K562 (cell line): ENCODE measurements around the gene ARHGEF18. TPM values are rescaled to one million over a fixed set of nuclear protein-coding genes. Genes with fewer than 3 reads are reported as not detected.

ENCODE experiments used
- BCL6 ChIP-seq: fragments of 250-450 bp; sonication (Bioruptor Pico); IDR thresholded peaks from 2 replicates; pipeline ENCODE4 v1.4.0; 2020
- IFI16 ChIP-seq: fragments of 250-450 bp; sonication (Bioruptor Pico); IDR thresholded peaks from 2 replicates; pipeline ENCODE4 v2.1.2; 2022; ENCODE audit warnings: mild to moderate bottlenecking, inconsistent platforms
- MAFF ChIP-seq: IDR thresholded peaks from 2 replicates; pipeline ENCODE4 v1.6.1; 2012; ENCODE audit warnings: low read length, improper control_type of control experiment
- NCOA1 ChIP-seq: fragments of 450-650 bp; IDR thresholded peaks from 2 replicates; pipeline ENCODE4 v1.6.1; 2016; ENCODE audit warnings: low read depth
- PYGO2 ChIP-seq: fragments of 450-650 bp; IDR thresholded peaks from 2 replicates; pipeline ENCODE4 v1.6.1; 2016; ENCODE audit warnings: mild to moderate bottlenecking, missing genetic modification characterization, moderate library complexity, missing compliant biosample characterization
- RAD21 ChIP-seq, 2 experiments: fragments of 250-450 bp in 1 of 2; fragments of 450-650 bp in 1 of 2; sonication (Bioruptor Pico) in 1 of 2; formaldehyde crosslinking in 1 of 2; IDR thresholded peaks in 1 of 2; conservative IDR thresholded peaks in 1 of 2; 2 replicates each; pipeline versions ENCODE4 v1.4.0 to v1.8.0; 2020 to 2022; ENCODE audit warnings: mild to moderate bottlenecking in 2 of 2, moderate library complexity in 1 of 2
- RB1 ChIP-seq: fragments of 450-650 bp; IDR thresholded peaks from 2 replicates; pipeline ENCODE4 v1.6.1; 2017; ENCODE audit warnings: low read depth, mild to moderate bottlenecking
- RBM25 ChIP-seq: fragments of 200-400 bp; formaldehyde crosslinking; IDR thresholded peaks from 2 replicates; pipeline ENCODE4 v1.6.1; 2018; ENCODE audit warnings: low read length, low read depth, moderate library complexity; ENCODE audit not compliant: severe bottlenecking
- RCOR1 ChIP-seq, 2 experiments: IDR thresholded peaks; 2 replicates each; pipeline ENCODE4 v1.6.1; 2012; ENCODE audit warnings: low read depth in 2 of 2, low read length in 2 of 2, borderline replicate concordance in 1 of 2, improper control_type of control experiment in 1 of 2
- ZNF41 ChIP-seq: fragments of 250-450 bp; sonication (Bioruptor Pico); conservative IDR thresholded peaks from 2 replicates; pipeline ENCODE4 v1.4.0; 2020; ENCODE audit warnings: mild to moderate bottlenecking
- ZNF668 ChIP-seq: fragments of 250-450 bp; sonication (Bioruptor Pico); IDR thresholded peaks from 2 replicates; pipeline ENCODE4 v1.8.0; 2022; ENCODE audit warnings: mild to moderate bottlenecking, inconsistent platforms
- ZSCAN29 ChIP-seq: fragments of 450-650 bp; IDR thresholded peaks from 2 replicates; pipeline ENCODE4 v1.6.1; 2017
- polyA plus RNA-seq, 8 experiments: library from polyadenylated mRNA; depleted of rRNA in 4 of 8; stranded (reverse) in 5 of 8; unstranded in 3 of 8; fragments of >200 nt; fragmentation: Nextera tagmentation in 2 of 8; fragmentation: Illumina TruSeq in 1 of 8; extraction: Ambion mirVana in 2 of 8; extraction: Trizol in 1 of 8; gene quantifications; 2 replicates each; pipeline versions ENCODE4 v1.2.1 to v1.2.3, GENCODE V29; 2011 to 2014; ENCODE audit warnings: inconsistent platforms in 1 of 8, missing spikeins in 1 of 8
- total RNA-seq, 7 experiments: library from RNA; depleted of rRNA in 6 of 7; stranded (reverse); fragments of >200 nt in 6 of 7; fragmentation: Illumina TruSeq in 2 of 7; extraction: Trizol in 2 of 7; gene quantifications; 2 replicates each; pipeline versions ENCODE4 v1.2.1 to v1.2.3, GENCODE V29; 2011 to 2021; ENCODE audit warnings: low replicate concordance in 1 of 7
- TF ChIP-seq, protein P1 (sequence below): fragments of 450-650 bp; IDR thresholded peaks from 2 replicates; pipeline ENCODE4 v1.6.1; 2016; ENCODE audit warnings: low read depth
- TF ChIP-seq, protein P2 (sequence below): fragments of 250-450 bp; sonication (Bioruptor Pico); IDR thresholded peaks from 2 replicates; pipeline ENCODE4 v1.4.0; 2020; ENCODE audit warnings: mild to moderate bottlenecking, moderate library complexity
- TF ChIP-seq, protein P3 (sequence below), 2 experiments: fragments of 450-650 bp in 1 of 2; IDR thresholded peaks; 2 replicates each; pipeline ENCODE4 v1.6.1; 2011 to 2017; ENCODE audit warnings: low read depth in 2 of 2, antibody characterized with exemption in 1 of 2, borderline replicate concordance in 1 of 2, low read length in 1 of 2, mild to moderate bottlenecking in 1 of 2, mixed read lengths in 1 of 2; ENCODE audit not compliant: control insufficient read depth in 1 of 2

The ARHGEF18 gene
- total and polyA plus RNA-seq, 9 of the 15 experiments (the other 6 are each of a cell fraction or from before 2014, with no cell fraction given): 0.04 to 16.5 (median 4.5) TPM

DNA sequence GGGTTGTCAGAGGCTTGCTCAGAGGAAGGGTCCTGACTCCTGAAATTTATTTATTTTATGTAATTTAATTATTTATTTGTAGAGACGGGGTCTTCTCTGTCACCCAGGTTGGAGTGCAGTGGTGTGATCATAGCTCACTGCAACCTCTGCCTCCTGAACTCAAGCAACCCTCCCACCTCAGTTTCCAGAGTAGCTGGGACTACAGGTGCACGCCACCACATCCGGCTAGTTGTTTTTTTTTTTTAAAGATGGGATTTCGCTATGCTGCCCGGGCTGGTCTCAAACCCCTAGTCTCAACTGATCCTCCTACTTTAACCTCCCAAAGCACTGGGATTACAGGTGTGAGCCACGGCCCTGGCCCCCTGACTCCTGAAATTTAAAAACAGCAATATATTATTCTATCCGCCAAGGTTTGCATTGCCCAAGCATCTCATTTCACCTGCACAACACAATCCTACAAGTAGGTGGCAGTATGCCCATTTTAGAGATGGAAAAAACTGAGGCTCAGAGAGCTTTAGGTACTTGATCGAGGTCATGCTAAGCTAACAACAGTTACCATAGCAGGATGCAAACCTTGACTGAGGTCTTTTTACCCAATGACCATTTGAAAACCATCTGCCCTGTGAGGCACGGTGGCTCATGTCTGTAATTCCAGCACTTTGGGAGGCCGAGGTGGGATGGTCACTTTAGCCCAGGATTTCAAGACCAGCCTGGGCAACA is 18.1 kb downstream of the ARHGEF18 start (continued):
- TF ChIP-seq, protein P1, sequence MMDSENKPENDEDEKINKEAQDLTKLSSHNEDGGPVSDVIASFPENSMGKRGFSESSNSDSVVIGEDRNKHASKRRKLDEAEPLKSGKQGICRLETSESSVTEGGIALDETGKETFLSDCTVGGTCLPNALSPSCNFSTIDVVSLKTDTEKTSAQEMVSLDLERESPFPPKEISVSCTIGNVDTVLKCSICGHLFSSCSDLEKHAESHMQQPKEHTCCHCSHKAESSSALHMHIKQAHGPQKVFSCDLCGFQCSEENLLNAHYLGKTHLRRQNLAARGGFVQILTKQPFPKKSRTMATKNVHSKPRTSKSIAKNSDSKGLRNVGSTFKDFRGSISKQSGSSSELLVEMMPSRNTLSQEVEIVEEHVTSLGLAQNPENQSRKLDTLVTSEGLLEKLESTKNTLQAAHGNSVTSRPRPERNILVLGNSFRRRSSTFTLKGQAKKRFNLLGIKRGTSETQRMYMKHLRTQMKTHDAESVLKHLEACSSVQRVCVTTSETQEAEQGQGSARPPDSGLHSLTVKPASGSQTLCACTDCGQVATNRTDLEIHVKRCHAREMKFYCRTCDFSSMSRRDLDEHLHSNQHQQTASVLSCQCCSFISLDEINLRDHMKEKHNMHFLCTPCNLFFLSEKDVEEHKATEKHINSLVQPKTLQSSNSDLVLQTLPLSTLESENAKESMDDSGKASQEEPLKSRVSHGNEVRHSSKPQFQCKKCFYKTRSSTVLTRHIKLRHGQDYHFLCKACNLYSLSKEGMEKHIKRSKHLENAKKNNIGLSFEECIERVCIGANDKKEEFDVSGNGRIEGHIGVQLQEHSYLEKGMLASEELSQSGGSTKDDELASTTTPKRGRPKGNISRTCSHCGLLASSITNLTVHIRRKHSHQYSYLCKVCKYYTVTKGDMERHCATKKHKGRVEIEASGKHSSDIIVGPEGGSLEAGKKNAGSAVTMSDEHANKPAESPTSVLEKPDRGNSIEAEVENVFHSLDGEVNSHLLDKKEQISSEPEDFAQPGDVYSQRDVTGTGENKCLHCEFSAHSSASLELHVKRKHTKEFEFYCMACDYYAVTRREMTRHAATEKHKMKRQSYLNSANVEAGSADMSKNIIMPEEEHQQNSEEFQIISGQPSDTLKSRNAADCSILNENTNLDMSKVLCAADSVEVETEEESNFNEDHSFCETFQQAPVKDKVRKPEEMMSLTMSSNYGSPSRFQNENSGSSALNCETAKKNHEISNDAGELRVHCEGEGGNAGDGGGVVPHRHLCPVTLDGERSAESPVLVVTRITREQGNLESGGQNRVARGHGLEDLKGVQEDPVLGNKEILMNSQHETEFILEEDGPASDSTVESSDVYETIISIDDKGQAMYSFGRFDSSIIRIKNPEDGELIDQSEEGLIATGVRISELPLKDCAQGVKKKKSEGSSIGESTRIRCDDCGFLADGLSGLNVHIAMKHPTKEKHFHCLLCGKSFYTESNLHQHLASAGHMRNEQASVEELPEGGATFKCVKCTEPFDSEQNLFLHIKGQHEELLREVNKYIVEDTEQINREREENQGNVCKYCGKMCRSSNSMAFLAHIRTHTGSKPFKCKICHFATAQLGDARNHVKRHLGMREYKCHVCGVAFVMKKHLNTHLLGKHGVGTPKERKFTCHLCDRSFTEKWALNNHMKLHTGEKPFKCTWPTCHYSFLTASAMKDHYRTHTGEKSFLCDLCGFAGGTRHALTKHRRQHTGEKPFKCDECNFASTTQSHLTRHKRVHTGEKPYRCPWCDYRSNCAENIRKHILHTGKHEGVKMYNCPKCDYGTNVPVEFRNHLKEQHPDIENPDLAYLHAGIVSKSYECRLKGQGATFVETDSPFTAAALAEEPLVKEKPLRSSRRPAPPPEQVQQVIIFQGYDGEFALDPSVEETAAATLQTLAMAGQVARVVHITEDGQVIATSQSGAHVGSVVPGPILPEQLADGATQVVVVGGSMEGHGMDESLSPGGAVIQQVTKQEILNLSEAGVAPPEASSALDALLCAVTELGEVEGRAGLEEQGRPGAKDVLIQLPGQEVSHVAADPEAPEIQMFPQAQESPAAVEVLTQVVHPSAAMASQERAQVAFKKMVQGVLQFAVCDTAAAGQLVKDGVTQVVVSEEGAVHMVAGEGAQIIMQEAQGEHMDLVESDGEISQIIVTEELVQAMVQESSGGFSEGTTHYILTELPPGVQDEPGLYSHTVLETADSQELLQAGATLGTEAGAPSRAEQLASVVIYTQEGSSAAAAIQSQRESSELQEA: no peak
- TF ChIP-seq MAFF: no peak
- TF ChIP-seq NCOA1: no peak
- no peak for TF ChIP-seq PYGO2 (tag)
- TF ChIP-seq, protein P2, sequence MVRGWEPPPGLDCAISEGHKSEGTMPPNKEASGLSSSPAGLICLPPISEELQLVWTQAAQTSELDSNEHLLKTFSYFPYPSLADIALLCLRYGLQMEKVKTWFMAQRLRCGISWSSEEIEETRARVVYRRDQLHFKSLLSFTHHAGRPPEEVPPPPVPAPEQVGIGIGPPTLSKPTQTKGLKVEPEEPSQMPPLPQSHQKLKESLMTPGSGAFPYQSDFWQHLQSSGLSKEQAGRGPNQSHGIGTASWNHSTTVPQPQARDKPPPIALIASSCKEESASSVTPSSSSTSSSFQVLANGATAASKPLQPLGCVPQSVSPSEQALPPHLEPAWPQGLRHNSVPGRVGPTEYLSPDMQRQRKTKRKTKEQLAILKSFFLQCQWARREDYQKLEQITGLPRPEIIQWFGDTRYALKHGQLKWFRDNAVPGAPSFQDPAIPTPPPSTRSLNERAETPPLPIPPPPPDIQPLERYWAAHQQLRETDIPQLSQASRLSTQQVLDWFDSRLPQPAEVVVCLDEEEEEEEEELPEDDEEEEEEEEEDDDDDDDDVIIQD (CRISPR knock-in tag): no peak
- TF ChIP-seq RAD21 (CRISPR knock-in tag; conservative IDR thresholded peaks at IDR 0.05 in 1 of 2, IDR thresholded peaks at IDR 0.05 in 1 of 2): peak in 1 of 2 experiments; percentile 71; a peak in 3 of 4 replicates
- TF ChIP-seq IFI16 (CRISPR knock-in tag): no peak
- no peak for TF ChIP-seq BCL6
- no peak for TF ChIP-seq ZSCAN29
- no peak for TF ChIP-seq RB1
- TF ChIP-seq, protein P3, sequence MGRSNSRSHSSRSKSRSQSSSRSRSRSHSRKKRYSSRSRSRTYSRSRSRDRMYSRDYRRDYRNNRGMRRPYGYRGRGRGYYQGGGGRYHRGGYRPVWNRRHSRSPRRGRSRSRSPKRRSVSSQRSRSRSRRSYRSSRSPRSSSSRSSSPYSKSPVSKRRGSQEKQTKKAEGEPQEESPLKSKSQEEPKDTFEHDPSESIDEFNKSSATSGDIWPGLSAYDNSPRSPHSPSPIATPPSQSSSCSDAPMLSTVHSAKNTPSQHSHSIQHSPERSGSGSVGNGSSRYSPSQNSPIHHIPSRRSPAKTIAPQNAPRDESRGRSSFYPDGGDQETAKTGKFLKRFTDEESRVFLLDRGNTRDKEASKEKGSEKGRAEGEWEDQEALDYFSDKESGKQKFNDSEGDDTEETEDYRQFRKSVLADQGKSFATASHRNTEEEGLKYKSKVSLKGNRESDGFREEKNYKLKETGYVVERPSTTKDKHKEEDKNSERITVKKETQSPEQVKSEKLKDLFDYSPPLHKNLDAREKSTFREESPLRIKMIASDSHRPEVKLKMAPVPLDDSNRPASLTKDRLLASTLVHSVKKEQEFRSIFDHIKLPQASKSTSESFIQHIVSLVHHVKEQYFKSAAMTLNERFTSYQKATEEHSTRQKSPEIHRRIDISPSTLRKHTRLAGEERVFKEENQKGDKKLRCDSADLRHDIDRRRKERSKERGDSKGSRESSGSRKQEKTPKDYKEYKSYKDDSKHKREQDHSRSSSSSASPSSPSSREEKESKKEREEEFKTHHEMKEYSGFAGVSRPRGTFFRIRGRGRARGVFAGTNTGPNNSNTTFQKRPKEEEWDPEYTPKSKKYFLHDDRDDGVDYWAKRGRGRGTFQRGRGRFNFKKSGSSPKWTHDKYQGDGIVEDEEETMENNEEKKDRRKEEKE (IDR thresholded peaks at IDR 0.05; ENCODE audit: borderline replicate concordance in 1 of 2, control insufficient read depth in 1 of 2, low read depth in 2 of 2, low read length in 1 of 2): no peak
- TF ChIP-seq RCOR1 (IDR thresholded peaks at IDR 0.05; ENCODE audit: borderline replicate concordance in 1 of 2, low read depth in 2 of 2, low read length in 2 of 2): 0 out of 4 replicates have a peak, but pooled peaks of 1 of the 2 experiments have one; percentile 37
- TF ChIP-seq ZNF41 (CRISPR knock-in tag): no peak
- TF ChIP-seq ZNF668 (CRISPR knock-in tag): no peak
- peak; percentile 92 for TF ChIP-seq RBM25
